ENCODE results near the gene TP63. TPM values are rescaled to one million over a fixed set of nuclear protein-coding genes. Genes with fewer than 3 reads are reported as not detected.

TP63 gene
- polyA plus RNA-seq, 1 donor from 2014 or later = 0.12 TPM

GRCh38 chr3:189695400-189695799, 64.2 kb downstream of the TP63 start:
- Histone ChIP-seq H3K36me3 (ENCODE audit: insufficient read depth, low read length) (no peaks in the 10 kb centered on the region), H4K20me1 (ENCODE audit: insufficient read depth) (no peaks in the 10 kb centered on the region), H3K4me3 (ENCODE audit: low read length) (no peak overlapping the region), H3K9ac (ENCODE audit: low read length) (no peak overlapping the region), H3K4me2 (ENCODE audit: low read length) (no peak overlapping the region), H3K27me3 (ENCODE audit: insufficient read depth, low read depth, low read length) (no peaks in the 10 kb centered on the region), H3K9me2 (ENCODE audit: insufficient read depth, low read length) (no peaks in the 10 kb centered on the region), H3K79me2 (replicated peaks; ENCODE audit: insufficient read depth, low read length) (no peaks in the 10 kb centered on the region), H2AFZ (ENCODE audit: low read depth, low read length) (no peak overlapping the region), H3F3A (ENCODE audit: insufficient read depth, low read length, poor library complexity, severe bottlenecking) (no peaks in the 10 kb centered on the region), H3K27ac (ENCODE audit: low read length) (no peak overlapping the region), H3K9me3 (ENCODE audit: low read length) (no peaks in the 10 kb centered on the region)
- TF ChIP-seq REST (IDR thresholded peaks at IDR 0.05; ENCODE audit: borderline replicate concordance) (no peak), POLR2AphosphoS5 (IDR thresholded peaks at IDR 0.05) (no peak), RAD21 (conservative IDR thresholded peaks at IDR 0.05) (no peak), SMC3 (conservative IDR thresholded peaks at IDR 0.05; ENCODE audit: poor library complexity) (no peak), MXI1 (conservative IDR thresholded peaks at IDR 0.05; ENCODE audit: poor library complexity, severe bottlenecking) (no peak), TAF1 (IDR thresholded peaks at IDR 0.05; ENCODE audit: low read depth) (no peak), EP300 (conservative IDR thresholded peaks at IDR 0.05; ENCODE audit: poor library complexity, severe bottlenecking) (no peak), CTCF (IDR thresholded peaks at IDR 0.05; ENCODE audit: poor library complexity, severe bottlenecking) (no peak)

GRCh38 chr3:189698811-189699210, 67.6 kb downstream of the TP63 start:
- no peaks in the 10 kb centered on the region for H3K9me2 ChIP-seq (ENCODE audit: insufficient read depth, low read length)
- no peaks in the 10 kb centered on the region for H3K79me2 ChIP-seq (replicated peaks; ENCODE audit: insufficient read depth, low read length)
- no peak overlapping the region for H2AFZ ChIP-seq (ENCODE audit: low read depth, low read length)
- H3K36me3 ChIP-seq (ENCODE audit: insufficient read depth, low read length) = no peaks in the 10 kb centered on the region
- H3K9me3 ChIP-seq (ENCODE audit: low read length) = no peaks in the 10 kb centered on the region
- no peak overlapping the region for H3K9ac ChIP-seq (ENCODE audit: low read length)
- no peak for TF ChIP-seq MXI1 (conservative IDR thresholded peaks at IDR 0.05; ENCODE audit: poor library complexity, severe bottlenecking)
- TF ChIP-seq RAD21 (conservative IDR thresholded peaks at IDR 0.05) = no peak
- no peak for TF ChIP-seq POLR2AphosphoS5 (IDR thresholded peaks at IDR 0.05)
- TF ChIP-seq EP300 (conservative IDR thresholded peaks at IDR 0.05; ENCODE audit: poor library complexity, severe bottlenecking) = no peak
- no peak for TF ChIP-seq EZH2 (IDR thresholded peaks at IDR 0.05; ENCODE audit: borderline replicate concordance, insufficient read depth, low read length, poor library complexity, severe bottlenecking)
- TF ChIP-seq REST (IDR thresholded peaks at IDR 0.05; ENCODE audit: borderline replicate concordance) = no peak
- TF ChIP-seq SMC3 (conservative IDR thresholded peaks at IDR 0.05; ENCODE audit: poor library complexity) = no peak
- TF ChIP-seq TAF1 (IDR thresholded peaks at IDR 0.05; ENCODE audit: low read depth) = no peak
- no peak for TF ChIP-seq CTCF (IDR thresholded peaks at IDR 0.05; ENCODE audit: poor library complexity, severe bottlenecking)
- H3K4me3 ChIP-seq (ENCODE audit: low read length) = no peak overlapping the region
- no peaks in the 10 kb centered on the region for H3K27me3 ChIP-seq (ENCODE audit: insufficient read depth, low read depth, low read length)
- no peak overlapping the region for H3K27ac ChIP-seq (ENCODE audit: low read length)
- H3F3A ChIP-seq (ENCODE audit: insufficient read depth, low read length, poor library complexity, severe bottlenecking) = no peaks in the 10 kb centered on the region
- no peaks in the 10 kb centered on the region for H4K20me1 ChIP-seq (ENCODE audit: insufficient read depth)
- no peak overlapping the region for H3K4me2 ChIP-seq (ENCODE audit: low read length)
